CD4-positive, alpha-beta T cell treated with Interleukin-15 for 1 hour (primary cell): ENCODE results near the gene WDR70.
"Not testable (repeated sequence)": the region's sequence is repeated elsewhere in the genome, so short reads cannot be mapped to it uniquely, and the experiment has no call there.

Source experiments
- DNase-seq: peaks from one replicate; pipeline ENCODE4 v3.0.0-alpha.2; 2020

The WDR70 gene

GRCh38 chr5:37518356-37518755 is 139.2 kb downstream of the WDR70 start:
- DNase-seq = not testable (repeated sequence)

- no peak for DNase-seq
Measured at GRCh38 chr5:37519304-37519703, 140.2 kb downstream of the WDR70 start.

- no peak for DNase-seq
Measured at GRCh38 chr5:37519807-37520206, 140.7 kb downstream of the WDR70 start.

GRCh38 chr5:37520811-37521210 is 141.7 kb downstream of the WDR70 start:
- no peak for DNase-seq

GRCh38 chr5:37532976-37533740 is 154.0 kb downstream of the WDR70 start:
- DNase-seq = no peak

- no peak for DNase-seq
Measured at GRCh38 chr5:37533851-37534250, 154.7 kb downstream of the WDR70 start.

GRCh38 chr5:37539459-37539858 is 160.3 kb downstream of the WDR70 start:
- no peak for DNase-seq

GRCh38 chr5:37543216-37543615 is 164.1 kb downstream of the WDR70 start:
- no peak for DNase-seq

GRCh38 chr5:37549411-37549810 is 170.3 kb downstream of the WDR70 start:
- no peak for DNase-seq

- DNase-seq = no peak
Measured at GRCh38 chr5:37552161-37552560, 173.0 kb downstream of the WDR70 start.

- no peak for DNase-seq
Measured at GRCh38 chr5:37552770-37553719, 173.9 kb downstream of the WDR70 start.

- no peak for DNase-seq
Measured at GRCh38 chr5:37553720-37554404, 174.7 kb downstream of the WDR70 start.

- DNase-seq = no peak
Measured at GRCh38 chr5:37554405-37554739, 175.3 kb downstream of the WDR70 start.

GRCh38 chr5:37554938-37555337 is 175.8 kb downstream of the WDR70 start:
- no peak for DNase-seq

- no peak for DNase-seq
Measured at GRCh38 chr5:37557734-37558293, 178.7 kb downstream of the WDR70 start.

GRCh38 chr5:37565062-37565670 is 186.0 kb downstream of the WDR70 start:
- no peak for DNase-seq

- no peak for DNase-seq
Measured at GRCh38 chr5:37567566-37567965, 188.4 kb downstream of the WDR70 start.

- DNase-seq = no peak
Measured at GRCh38 chr5:37568018-37568753, 189.1 kb downstream of the WDR70 start.

GRCh38 chr5:37568893-37569292 is 189.8 kb downstream of the WDR70 start:
- DNase-seq = no peak

- no peak for DNase-seq
Measured at GRCh38 chr5:37569466-37569865, 190.3 kb downstream of the WDR70 start.

GRCh38 chr5:37570597-37570996 is 191.5 kb downstream of the WDR70 start:
- no peak for DNase-seq

- no peak for DNase-seq
Measured at GRCh38 chr5:37571985-37572384, 192.9 kb downstream of the WDR70 start.
